ENCODE measurements around the gene CYP27B1.

The CYP27B1 gene

GRCh38 chr12:57735952-57736740, 30.7 kb downstream of the CYP27B1 start:
- DNase-seq (ENCODE audit: low read depth in 2 of 2), result no peak

- no peak for DNase-seq (ENCODE audit: low read depth in 2 of 2)
These were observed 31.6 kb downstream of the CYP27B1 start for GRCh38 chr12:57735198-57735855.

GRCh38 chr12:57734591-57734990, 32.3 kb downstream of the CYP27B1 start:
- DNase-seq (ENCODE audit: low read depth in 2 of 2), result no peak

- no peak for DNase-seq (ENCODE audit: low read depth in 2 of 2)
These were observed 33.0 kb downstream of the CYP27B1 start for GRCh38 chr12:57733928-57734327.

GRCh38 chr12:57732726-57733593, 33.9 kb downstream of the CYP27B1 start:
- no peak for DNase-seq (ENCODE audit: low read depth in 2 of 2)

GRCh38 chr12:57732270-57732669, 34.6 kb downstream of the CYP27B1 start:
- no peak for DNase-seq (ENCODE audit: low read depth in 2 of 2)

GRCh38 chr12:57731411-57732080, 35.3 kb downstream of the CYP27B1 start:
- DNase-seq (ENCODE audit: low read depth in 2 of 2), result no peak

- DNase-seq (ENCODE audit: low read depth in 2 of 2), result no peak
These were observed 36.4 kb downstream of the CYP27B1 start for GRCh38 chr12:57730336-57731067.

- no peak for DNase-seq (ENCODE audit: low read depth in 2 of 2)
These were observed 37.5 kb downstream of the CYP27B1 start for GRCh38 chr12:57729321-57729844.

GRCh38 chr12:57727758-57728395, 39.0 kb downstream of the CYP27B1 start:
- DNase-seq (ENCODE audit: low read depth in 2 of 2), result no peak

- no peak for DNase-seq (ENCODE audit: low read depth in 2 of 2)
These were observed 39.8 kb downstream of the CYP27B1 start for GRCh38 chr12:57726884-57727757.

- DNase-seq (ENCODE audit: low read depth in 2 of 2), result no peak
These were observed 40.6 kb downstream of the CYP27B1 start for GRCh38 chr12:57726151-57726883.

GRCh38 chr12:57725851-57726150, 41.1 kb downstream of the CYP27B1 start:
- no peak for DNase-seq (ENCODE audit: low read depth in 2 of 2)

- DNase-seq (ENCODE audit: low read depth in 2 of 2), result no peak
These were observed 41.7 kb downstream of the CYP27B1 start for GRCh38 chr12:57724936-57725740.

- no peak for DNase-seq (ENCODE audit: low read depth in 2 of 2)
These were observed 42.6 kb downstream of the CYP27B1 start for GRCh38 chr12:57724003-57724935.

- DNase-seq (ENCODE audit: low read depth in 2 of 2), result no peak
These were observed 43.3 kb downstream of the CYP27B1 start for GRCh38 chr12:57723630-57723962.
